Left hindlimb (tissue), 1 donor: ENCODE results near the gene LCNL1.

Source experiments
- DNase-seq: peaks from one replicate; pipeline ENCODE4 v3.0.0-alpha.2; 2018

Gene LCNL1

GRCh38 chr9:136960212-136960937 lies 22.4 kb upstream of the LCNL1 start:
- no peak for DNase-seq

- no peak for DNase-seq
Measured at GRCh38 chr9:136960938-136961275, 21.9 kb upstream of the LCNL1 start.

GRCh38 chr9:136961279-136962065 lies 21.3 kb upstream of the LCNL1 start:
- DNase-seq = no peak

- no peak for DNase-seq
Measured at GRCh38 chr9:136962163-136962562, 20.6 kb upstream of the LCNL1 start.

GRCh38 chr9:136962701-136963248 lies 20.0 kb upstream of the LCNL1 start:
- DNase-seq = no peak

GRCh38 chr9:136963341-136963740 lies 19.5 kb upstream of the LCNL1 start:
- DNase-seq = no peak

GRCh38 chr9:136963751-136964150 lies 19.0 kb upstream of the LCNL1 start:
- no peak for DNase-seq

GRCh38 chr9:136964171-136964689 lies 18.6 kb upstream of the LCNL1 start:
- no peak for DNase-seq

- no peak for DNase-seq
Measured at GRCh38 chr9:136964833-136965422, 17.9 kb upstream of the LCNL1 start.

GRCh38 chr9:136965771-136966484 lies 16.9 kb upstream of the LCNL1 start:
- no peak for DNase-seq

GRCh38 chr9:136968333-136969127 lies 14.3 kb upstream of the LCNL1 start:
- DNase-seq = no peak

- no peak for DNase-seq
Measured at GRCh38 chr9:136969150-136969549, 13.6 kb upstream of the LCNL1 start.

GRCh38 chr9:136969774-136970173 lies 13.0 kb upstream of the LCNL1 start:
- no peak for DNase-seq

GRCh38 chr9:136970361-136970760 lies 12.4 kb upstream of the LCNL1 start:
- no peak for DNase-seq

GRCh38 chr9:136971746-136972145 lies 11.0 kb upstream of the LCNL1 start:
- DNase-seq = no peak

GRCh38 chr9:136972335-136972734 lies 10.5 kb upstream of the LCNL1 start:
- no peak for DNase-seq

- no peak for DNase-seq
Measured at GRCh38 chr9:136972743-136973142, 10.1 kb upstream of the LCNL1 start.

- no peak for DNase-seq
Measured at GRCh38 chr9:136973618-136974617, 8.9 kb upstream of the LCNL1 start.

- DNase-seq = no peak
Measured at GRCh38 chr9:136974817-136975535, 7.8 kb upstream of the LCNL1 start.

- DNase-seq = peak; percentile 70
Measured at GRCh38 chr9:136975644-136976043, 7.1 kb upstream of the LCNL1 start.
